ACHN (cell line): Measurements from ENCODE around the gene OR2S2.
"Not testable (repeated sequence)": the region's sequence is repeated elsewhere in the genome, so short reads cannot be mapped to it uniquely, and the experiment has no call there.

ENCODE experiments used
- DNase-seq: peaks from one replicate; pipeline ENCODE4 v3.0.0-alpha.2; 2015
- in situ Hi-C: cut with HindIII; loops from 2 replicates; pipeline ENCODE4 v1.10.0; 2017; ENCODE audit warnings: low sequenced_read_pairs, low pct_ligation_motif_present, low pct_unique_long_range_greater_than_20kb

The OR2S2 gene, protein sequence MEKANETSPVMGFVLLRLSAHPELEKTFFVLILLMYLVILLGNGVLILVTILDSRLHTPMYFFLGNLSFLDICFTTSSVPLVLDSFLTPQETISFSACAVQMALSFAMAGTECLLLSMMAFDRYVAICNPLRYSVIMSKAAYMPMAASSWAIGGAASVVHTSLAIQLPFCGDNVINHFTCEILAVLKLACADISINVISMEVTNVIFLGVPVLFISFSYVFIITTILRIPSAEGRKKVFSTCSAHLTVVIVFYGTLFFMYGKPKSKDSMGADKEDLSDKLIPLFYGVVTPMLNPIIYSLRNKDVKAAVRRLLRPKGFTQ

DNA sequence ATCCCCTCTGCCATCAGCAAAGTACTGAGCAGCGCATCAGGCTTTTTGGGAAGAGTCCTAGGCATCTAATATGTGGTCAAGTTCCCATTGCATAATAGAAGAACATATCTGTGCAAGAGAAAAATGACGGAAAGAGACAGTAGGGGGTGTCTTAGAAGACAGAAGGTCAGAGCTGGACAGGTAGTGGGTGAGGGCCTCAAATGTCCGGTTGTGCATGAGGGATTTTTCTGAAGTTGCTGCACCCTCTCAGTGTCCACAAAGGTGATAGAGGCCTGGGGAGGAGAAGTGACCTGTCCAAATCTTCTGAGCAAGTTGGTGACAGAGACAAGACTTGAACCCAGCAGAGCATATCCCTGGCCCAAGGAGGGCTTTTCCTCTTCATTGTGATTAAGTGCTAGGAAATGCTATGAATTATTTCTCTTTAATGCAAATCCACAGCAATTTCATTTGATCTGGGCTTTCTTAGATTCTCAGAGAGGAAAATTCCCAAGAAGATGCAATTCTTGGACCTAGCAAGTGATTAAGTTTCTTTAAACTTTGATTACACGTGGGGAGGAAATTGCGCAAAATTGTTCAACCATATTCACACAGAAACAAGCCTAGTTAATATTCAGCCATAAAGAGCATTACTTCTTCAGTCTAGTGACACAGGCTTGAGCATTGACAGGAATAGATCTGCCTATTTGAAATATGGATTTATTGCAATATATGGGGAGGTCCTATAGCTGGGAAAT lies at the start of gene OR2S2:
Gene OR2S2 (minus strand): TSS at position 51 of the 734 bp plus-strand sequence. CDS start 56 bp downstream, outside the sequence.
- peak; percentile 17 for DNase-seq
- in situ Hi-C loops, result no loop called here

DNA sequence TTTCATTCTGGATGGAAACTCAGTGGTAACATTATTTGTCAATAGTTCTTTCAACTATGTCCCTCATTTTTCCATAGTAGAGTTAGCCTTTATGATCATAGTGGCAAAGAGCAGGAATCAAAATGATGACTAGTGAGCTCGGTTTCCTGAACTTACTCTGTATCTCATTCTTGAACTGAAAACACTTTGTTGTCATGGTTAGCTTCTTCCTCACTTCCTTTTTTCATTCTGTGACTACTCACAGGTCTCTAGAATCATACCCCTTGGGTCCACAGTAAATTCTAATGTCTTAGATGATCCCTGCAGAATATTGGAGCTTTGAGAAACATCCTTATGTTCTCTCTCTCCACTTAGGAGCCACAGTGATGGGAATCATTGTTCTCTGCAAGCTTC lies 49.4 kb upstream of the OR2S2 start:
- in situ Hi-C loops, result no loop called here
- no peak for DNase-seq

DNA sequence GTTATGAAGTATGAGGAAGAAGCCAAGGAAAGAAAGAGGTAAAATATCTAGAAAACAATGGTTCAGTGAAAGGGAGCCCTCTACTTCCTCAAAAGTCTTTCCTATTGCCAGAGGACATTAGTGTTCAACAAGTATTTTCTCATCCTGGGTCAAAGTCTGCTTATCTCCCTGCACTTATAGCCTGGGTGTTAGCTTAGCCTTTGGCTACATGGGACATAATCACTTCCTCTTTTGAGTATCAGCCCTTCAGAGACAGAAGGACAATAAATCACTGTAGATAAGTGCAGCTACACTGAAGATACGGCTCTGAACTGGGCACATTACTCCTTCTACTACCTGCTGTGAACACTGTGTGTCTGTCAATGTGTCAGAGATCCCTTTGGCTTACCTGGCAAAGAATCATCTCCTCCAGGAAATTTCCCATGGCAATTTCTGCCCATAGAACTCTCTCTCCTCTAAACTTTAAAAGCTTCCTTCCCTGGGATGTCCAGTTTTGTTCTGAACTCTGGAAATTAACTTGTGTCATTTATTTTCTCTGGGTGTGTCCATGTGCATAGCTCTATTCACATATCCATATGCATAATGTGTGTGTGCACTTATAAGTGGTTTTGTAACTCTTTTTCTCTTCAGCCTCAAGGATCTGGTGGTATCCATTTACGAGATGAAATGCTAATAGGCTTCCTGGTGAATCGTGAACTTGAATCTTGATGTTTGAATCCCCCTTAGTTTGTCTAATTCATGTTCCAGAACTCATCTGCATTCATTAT lies 48.8 kb upstream of the OR2S2 start:
- in situ Hi-C loops, result no loop called here
- DNase-seq, result no peak

DNA sequence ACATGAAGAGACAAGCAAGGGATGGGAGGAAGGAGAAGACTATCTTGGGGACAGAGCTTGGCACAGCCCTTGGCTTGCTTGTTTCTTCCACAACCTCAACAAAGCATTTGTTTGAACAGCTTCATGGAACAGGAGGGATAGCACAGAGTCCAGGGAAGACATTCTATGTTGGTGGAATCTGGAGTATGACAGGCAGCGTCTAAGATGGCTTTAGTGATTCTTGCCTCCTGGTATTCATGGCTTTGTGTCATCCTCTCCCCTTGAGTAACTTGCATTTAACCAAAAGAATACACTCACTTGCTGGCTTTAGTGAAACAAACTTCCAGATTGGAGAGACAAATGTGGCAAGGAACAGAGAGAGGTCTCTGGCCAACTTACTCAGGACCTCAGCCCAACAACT lies 47.9 kb upstream of the OR2S2 start:
- no peak for DNase-seq
- in situ Hi-C loops, result no loop called here

DNA sequence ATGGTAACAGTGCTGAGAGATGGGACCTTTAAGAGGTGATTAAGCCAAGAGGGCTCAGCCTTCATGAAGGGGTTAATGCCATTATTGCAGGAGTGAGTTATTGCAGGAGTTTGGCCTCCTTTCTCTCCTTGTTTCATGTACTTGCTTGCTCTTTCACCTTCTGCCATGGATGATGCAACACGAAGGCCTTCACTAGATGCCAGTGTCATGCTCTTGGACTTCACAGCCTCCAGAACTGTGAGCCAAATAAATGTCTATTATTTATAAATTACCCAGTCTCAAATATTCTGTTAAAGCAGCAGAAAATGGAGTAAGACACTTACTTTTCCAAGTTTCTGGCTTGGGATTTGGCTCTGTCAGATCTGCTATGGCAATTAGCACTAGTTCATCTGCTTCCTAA lies 40.4 kb upstream of the OR2S2 start:
- in situ Hi-C loops, result no loop called here
- no peak for DNase-seq

DNA sequence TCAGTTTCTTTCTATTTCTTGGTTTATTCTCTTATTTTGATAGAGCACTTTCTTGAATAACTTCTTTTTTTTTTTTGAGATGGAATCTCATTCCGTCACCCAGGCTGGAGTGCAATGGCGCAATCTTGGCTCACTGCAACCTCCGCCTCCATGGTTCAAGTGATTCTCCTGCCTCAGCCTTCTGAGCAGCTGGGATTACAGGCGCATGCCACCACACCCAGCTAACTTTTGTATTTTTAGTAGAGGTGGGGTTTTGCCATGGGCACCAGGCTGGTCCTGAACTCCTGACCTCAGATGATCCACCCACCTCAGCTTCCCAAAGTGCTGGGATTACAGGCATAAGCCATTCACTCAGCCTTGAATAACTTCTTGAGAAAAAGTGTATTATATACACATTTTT lies 39.1 kb upstream of the OR2S2 start:
- in situ Hi-C loops, DNase-seq: not testable (repeated sequence)

DNA sequence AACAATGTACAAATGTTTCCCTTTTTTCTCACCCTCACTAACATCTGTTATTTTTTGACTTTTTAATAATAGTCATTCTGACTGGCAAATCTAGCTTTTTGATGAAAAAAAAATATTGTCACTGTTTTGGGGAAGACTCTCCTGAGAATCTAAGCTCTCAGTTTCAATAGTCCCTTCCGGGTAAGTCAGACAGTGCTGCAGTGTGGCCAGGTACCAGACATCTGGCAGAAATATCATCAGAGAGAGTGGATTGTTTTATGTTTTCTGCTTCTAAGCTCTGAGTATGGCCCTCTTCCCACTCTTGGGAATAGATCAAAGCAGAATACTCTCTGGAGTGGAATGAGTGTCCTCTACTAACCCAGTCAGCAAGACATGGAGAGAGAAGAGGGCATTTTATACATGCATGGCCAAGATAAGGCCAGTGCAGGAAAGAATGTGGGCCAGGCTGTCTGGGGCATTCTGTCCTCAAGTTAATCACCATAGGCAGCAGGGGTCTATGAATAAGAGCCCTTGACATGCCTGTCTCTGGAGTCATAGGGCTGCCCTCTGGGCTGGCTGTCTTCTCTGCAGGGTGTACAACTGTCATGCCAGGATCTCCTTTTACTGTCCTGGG lies 38.5 kb upstream of the OR2S2 start:
- in situ Hi-C loops, result no loop called here
- peak; percentile 42 for DNase-seq

DNA sequence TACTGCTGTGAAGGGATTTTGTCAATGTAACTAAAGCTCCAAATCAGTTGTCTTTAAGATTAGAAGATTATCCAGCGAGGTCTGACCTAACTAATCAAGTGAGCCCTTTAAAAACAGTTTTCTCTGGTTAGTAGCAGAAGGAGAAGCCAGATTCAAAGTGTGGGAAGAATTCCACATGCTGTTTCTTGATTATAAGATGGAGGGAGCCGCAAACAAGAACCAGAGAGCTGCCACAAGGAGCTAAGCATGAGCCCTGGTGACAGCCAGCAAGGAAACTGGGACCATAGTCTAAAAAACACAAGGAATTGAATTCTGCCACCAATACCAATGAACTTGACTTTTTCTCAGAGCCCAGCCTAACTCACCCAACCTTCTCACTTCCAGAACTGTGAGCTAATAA lies 37.0 kb upstream of the OR2S2 start:
- DNase-seq, result no peak
- in situ Hi-C loops, result no loop called here

DNA sequence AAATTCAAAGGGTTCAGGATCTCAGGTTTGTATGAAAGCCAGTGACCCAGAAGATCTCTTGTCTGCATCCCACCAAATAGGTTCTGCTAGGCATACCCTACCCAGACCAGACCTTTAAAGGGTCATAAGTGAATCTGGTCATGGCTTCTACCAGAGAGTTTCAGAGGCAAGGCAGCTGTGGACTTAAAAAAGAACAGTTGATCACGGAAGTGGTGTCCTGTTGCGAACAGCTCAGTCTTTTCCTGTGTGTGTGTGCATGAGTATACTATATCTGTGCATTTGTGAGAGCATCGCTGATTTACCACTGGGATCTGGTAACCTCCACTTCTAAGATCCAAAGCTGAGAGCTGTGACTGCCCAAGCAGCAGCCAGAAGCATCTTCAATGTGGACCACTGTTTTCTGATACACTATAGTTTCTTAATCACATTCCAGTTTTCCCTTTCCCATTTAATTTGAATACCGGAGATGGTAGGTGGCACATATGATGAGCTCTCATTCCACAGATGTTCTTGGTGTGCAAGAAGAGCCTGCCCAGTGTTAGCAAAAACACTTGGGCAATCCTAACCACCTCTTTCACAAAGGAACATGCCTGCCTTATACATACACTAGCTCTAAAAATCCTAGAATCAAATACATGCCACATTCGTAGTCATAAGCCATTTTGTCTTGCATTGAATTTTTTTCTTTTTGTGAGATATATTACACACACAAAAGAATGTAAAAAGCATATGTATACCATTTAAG lies 36.2 kb upstream of the OR2S2 start:
- no peak for DNase-seq
- in situ Hi-C loops, result no loop called here

DNA sequence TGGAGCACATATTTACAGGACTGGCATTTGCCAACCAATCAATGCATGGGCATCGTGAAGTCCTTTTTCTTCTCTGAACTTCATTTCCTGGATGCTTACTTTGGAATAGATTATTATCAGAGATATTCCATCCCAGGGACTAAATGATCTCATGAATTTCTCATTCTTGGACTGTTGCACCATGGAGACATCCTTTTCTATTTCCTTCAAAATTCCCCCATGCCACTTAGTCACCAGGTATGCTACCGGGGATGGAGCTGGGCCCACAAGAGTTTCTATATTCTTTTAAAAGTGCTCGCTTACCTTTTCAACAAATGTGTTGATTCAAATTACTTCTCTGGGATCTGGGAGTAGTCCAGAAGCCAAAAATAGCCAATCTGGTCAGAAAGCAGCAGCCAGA lies 35.2 kb upstream of the OR2S2 start:
- in situ Hi-C loops, result not testable (repeated sequence)

DNA sequence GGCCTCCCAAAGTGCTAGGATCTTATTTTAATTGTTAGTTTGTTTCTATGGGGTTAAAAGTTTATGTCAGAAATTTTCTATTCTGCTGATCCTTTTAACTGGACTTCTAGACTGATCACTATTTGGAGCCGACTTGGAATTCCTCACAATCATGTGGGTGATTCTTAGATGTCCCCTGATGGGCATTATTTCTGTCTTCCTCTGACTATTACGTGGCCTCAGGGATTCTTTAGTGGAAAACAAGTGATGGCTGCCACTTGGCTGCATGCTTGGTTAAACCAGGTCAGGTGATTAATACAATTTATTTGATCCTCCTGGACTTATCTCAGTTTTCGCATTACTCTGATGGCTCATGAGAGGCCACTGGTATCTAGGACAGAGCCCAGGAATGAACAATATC lies 32.2 kb upstream of the OR2S2 start:
- in situ Hi-C loops, result no loop called here

More for the DNA sequence above, 35.2 kb upstream of the OR2S2 start:
- not testable (repeated sequence) for DNase-seq

DNA sequence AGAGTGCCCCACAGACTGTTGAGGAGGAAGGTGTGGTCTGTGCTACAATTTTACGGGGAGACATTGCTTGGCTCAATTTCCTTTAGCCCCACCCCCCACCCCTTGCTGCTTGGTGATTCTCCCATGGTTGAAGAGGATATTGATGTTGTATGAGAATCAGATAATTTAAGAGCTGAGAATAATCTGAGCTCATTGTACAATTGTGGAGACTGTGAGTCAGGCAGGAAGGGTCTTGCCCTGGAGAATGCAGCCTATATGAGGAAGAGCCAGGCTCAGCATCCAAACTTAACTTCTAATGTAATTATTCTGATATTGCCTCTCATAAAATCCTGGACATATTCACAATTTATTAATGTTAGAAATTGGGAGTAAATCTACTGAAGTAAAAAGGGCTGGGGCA lies 26.1 kb upstream of the OR2S2 start:
- in situ Hi-C loops, result no loop called here
- DNase-seq, result no peak

More for the DNA sequence above, 32.2 kb upstream of the OR2S2 start:
- no peak for DNase-seq

DNA sequence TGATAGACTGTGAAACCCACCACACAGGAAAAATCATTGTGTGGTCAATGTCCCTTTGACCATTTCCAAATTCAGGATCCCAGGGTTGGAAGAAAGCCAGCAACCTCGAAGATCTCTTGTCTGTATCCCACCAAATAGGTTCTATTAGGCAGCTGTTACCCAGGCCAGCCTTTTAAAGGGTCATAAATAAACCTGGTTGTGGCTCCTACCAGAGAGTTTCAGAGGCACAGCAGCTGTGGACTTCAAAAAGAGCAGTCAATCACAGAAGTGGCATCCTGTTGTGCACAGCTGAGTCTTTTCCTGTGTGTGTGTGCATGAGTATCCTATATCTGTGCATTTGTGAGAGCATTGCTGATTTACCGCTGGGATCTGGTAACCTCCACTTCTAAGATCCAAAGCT lies 23.7 kb upstream of the OR2S2 start:
- DNase-seq, result no peak
- in situ Hi-C loops, result no loop called here

DNA sequence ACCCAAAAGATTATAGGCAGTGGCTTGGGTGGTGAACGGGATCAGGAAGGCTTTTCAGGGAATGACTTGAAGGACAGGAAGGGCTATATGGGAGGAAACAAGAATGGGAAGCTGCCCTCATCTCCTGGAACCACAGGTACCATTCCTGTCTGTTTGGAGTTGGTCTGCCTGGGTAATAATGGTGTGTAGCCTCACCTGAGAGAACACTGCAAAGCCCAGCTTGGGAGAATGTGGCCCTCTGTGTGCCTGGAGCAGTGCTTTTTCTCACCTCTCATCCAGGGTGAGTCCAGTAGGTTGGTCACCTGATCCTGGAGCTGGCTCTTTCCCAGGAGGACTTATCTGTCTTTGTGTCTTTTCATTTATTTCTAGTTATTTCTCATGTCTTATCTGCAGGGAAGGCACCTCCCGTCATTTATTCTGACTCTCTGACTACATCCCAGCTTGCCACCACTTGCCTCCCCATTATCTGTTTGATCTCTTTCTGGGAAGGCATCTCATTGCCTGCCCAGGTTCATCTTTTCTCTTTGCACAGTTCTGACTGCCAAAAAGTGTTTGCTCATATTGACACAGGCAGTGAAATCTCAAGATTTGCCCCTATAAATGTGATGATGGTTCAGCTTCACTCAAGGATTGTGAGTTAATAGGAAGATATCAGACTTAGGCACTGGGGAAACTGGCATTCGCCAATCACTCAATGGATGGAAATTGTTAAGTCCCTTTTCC lies 22.5 kb upstream of the OR2S2 start:
- DNase-seq, result no peak
- in situ Hi-C loops, result no loop called here

DNA sequence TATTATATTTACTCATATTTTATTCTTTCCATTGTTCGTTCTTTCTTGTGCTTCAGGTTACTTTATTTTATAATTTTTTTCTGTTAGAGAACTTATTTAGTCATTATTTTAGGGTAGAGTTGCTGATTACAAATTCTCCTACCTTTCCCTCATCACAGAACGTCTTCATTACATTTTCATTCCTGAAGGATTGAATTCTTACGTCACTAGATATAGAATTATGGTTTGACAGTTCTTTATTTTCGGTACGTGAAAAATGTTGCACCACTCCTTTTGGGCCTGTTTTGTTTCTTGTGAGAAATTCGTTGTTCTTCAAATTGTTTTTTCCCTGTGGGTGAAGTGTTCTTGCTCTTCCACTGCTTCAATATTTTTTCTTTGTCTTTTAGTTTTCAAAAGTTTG lies 20.8 kb upstream of the OR2S2 start:
- in situ Hi-C loops, result no loop called here
- DNase-seq, result no peak

DNA sequence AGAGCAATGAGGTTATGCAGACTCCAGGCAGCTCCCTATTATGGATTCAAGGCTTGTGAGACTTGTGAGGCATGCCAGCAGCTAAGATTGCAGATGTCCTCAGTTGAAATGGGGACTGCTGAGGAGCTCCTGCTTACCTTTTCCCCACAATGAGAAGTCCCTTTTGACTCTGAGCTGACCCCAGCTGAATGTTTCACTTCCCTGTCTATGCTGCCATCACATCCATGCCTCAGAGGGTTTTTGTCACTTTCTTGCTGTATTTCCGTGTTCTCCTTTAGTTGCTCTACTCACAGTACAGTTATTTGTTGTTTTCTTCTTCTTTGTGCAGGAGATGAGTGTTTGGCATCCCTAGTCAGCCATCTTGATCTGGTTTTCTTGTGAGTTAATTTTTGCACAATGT lies 18.8 kb upstream of the OR2S2 start:
- in situ Hi-C loops, result no loop called here
- no peak for DNase-seq

DNA sequence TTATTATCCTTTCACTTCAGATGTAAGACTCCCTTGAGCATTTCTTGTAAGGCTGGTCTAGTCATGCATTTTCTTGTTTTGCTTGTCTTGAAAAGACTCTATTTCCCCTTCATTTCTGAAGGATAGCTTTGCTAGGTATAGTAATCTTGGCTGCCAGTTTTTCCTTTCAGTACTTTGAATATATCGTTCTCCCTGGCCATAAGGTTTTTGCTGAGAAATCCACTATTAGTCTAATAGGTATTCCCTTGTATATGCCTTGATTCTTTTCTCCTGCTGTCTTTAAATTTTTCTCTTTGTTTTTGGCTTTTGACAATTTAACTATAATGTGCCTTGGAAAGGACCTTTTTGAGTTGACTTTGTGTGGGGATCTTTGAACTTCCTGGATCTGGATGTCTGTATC lies 16.8 kb upstream of the OR2S2 start:
- DNase-seq, result no peak
- in situ Hi-C loops, result no loop called here

DNA sequence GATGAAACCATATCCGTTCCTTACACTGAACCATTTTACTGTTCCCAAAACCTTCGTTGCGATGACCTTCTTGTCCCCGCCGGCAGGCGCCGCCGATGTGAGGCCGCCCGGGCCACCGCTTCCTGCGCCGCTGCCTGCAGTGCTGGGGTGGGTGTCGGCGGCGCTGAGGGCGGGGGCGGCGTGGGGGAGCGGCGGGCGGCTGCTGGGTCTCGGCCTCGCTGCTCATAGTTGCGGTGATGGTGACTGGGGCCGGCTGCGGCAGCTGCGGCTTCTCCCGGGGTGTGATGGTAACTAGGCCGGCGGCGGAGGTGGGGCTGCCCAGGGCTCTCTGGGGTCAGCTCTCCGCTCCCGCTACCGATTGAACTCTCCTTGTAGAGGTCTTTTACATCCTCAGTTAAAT lies 14.1 kb upstream of the OR2S2 start:
- in situ Hi-C loops, result no loop called here
- no peak for DNase-seq
